Muscle of back (tissue), 13 donors: Measurements from ENCODE around the gene MAN1C1. TPM values are rescaled to one million over a fixed set of nuclear protein-coding genes. Genes with fewer than 3 reads are reported as not detected.

Experiments
- DNase-seq, 3 donors: peaks; one replicate each; pipeline versions ENCODE4 v3.0.0 to v3.0.0-alpha.2; 2013
- long read RNA-seq, 9 donors: transcript quantifications; one replicate each; lab custom pipeline, GENCODE V29; 2026
- polyA plus RNA-seq, 10 donors: library from polyadenylated mRNA; unstranded; fragments of 120-200 nt; gene quantifications; one replicate each; pipeline ENCODE4 v1.2.1, GENCODE V29; 2013; ENCODE audit not compliant: insufficient read length in 10 of 10

MAN1C1 gene
- 10 to 100 TPM in 9 of 10 donors, 1 to 10 TPM in 1; 9.1 to 15.4 (median 12.1) TPM for polyA plus RNA-seq
- long read RNA-seq, donor 1, full-length matches to known transcripts, result 2 of 2 reads
- long read RNA-seq, donor 1, partial matches to known transcripts, result 0 of 2 reads
- long read RNA-seq, donor 1, other reads (novel, unspliced or antisense), result 0 of 2 reads
- long read RNA-seq, donor 2, full-length matches to known transcripts, result 2 of 2 reads
- long read RNA-seq, donor 2, partial matches to known transcripts, result 0 of 2 reads
- long read RNA-seq, donor 2, other reads (novel, unspliced or antisense), result 0 of 2 reads
- long read RNA-seq, donor 3, result 0 reads
- long read RNA-seq, donor 4, full-length matches to known transcripts, result 1 of 1 reads
- long read RNA-seq, donor 4, partial matches to known transcripts, result 0 of 1 reads
- long read RNA-seq, donor 4, other reads (novel, unspliced or antisense), result 0 of 1 reads
- long read RNA-seq, donor 5, partial matches to known transcripts, result 0 of 1 reads
- long read RNA-seq, donor 5, other reads (novel, unspliced or antisense), result 0 of 1 reads
- long read RNA-seq, donor 6, result 0 reads
- long read RNA-seq, donor 7, result 0 reads
- long read RNA-seq, donor 8, result 0 reads
- long read RNA-seq, donor 9, result 0 reads

DNA sequence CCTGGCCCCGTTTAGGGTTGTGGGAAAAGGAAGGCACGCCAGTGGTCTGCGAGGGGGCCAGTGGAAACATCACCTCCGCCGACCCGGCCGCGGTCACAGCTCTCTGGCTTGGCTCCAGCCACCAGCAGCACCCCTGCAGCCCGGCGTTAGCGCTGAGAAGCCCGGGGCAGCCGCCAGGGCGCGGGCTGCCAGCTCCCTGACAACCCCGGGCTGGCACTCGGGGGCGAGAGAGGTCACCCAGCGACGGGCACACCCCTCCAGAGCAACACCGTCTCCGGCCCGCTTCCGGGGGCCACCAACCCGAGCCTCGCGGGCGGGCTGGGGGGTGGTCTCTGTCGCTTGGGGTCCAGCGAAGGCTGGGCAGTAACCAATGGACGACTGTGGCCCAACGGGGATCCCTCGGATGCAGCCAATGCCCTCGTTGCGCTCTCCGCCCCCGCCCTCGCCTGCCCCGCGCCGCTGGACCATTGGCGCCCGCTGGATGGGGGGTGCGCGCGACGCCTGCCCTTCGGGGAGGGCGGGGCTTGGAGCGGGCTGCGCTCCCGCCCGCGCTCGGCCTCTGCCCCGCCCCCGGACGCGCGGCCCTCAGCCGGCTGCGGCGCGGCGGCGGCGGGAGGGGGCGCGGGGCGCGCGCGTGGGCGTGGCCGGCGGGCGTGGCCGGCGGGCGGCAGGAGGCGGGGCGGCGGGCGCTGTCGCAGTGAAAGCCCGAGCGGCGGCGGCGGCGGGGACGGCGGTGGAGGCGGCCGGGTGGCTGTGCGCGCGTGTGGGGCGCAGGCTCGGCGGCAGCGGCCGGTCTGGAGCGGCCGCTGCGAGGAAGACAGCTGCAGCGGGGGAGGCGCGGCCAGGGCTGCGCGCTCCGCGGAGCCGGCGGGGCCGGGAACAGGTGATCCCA is at the start of gene MAN1C1:
Gene MAN1C1, plus strand, starts transcription at position 697 of the 892 bp plus-strand sequence. CDS start 1,007 bp downstream, outside the sequence.
- DNase-seq, result peak; percentile 79 to 91 (median 88)

DNA sequence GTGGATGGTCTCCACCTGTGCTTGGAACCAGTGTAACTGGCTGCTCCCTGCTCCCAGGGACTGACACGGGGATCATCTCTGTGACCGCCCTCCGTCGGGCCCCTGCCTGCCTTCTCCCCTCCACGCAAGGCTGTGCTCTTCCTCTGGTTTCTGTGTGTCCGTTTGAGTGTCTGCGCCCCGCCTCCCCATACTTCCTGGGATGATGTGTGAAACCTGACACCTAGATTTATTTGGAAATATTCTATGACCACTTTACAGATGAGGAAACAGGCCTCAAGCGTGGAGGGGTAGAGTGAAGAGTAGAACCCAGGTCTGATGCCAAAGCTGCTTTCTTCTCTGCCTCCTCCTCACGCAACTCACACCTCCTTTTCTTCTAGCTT is 48.9 kb upstream of the MAN1C1 start:
- DNase-seq, result no peak

DNA sequence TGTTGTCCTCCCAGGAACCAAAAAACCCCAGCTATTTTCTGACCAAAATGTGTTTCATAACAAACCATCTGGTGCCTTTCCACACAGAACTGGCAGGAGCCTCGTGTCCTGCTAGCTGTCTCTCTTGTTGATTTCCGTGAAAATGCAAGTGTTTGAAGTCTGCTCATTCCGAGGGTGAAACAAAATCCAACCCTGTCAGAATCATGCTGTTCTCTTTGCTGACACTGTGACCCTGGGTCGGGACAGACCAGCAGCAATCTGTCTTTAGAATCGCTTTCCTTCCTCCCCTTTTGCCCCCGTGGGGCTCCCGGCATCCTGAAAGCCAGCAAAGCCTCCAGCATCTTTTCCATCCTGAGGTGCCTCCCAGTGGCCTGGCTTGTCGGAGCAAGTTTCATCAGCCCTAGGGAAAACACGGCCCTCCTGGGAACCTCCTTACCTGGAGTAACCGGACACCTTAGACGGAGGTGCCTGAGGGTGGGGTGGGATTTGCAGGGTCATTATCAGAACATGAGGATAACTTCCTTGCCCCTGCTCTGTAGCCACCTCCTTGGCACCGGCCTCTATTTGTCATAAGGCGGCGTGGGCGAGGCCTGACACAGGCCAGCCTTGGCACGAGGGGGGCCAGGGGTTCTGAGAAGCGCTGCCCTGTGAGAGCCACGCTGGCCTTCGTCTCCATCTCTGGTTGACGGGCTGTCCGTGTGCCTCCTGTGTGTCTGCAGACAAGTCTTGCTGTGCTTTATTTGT is 48.3 kb upstream of the MAN1C1 start:
- no peak for DNase-seq

DNA sequence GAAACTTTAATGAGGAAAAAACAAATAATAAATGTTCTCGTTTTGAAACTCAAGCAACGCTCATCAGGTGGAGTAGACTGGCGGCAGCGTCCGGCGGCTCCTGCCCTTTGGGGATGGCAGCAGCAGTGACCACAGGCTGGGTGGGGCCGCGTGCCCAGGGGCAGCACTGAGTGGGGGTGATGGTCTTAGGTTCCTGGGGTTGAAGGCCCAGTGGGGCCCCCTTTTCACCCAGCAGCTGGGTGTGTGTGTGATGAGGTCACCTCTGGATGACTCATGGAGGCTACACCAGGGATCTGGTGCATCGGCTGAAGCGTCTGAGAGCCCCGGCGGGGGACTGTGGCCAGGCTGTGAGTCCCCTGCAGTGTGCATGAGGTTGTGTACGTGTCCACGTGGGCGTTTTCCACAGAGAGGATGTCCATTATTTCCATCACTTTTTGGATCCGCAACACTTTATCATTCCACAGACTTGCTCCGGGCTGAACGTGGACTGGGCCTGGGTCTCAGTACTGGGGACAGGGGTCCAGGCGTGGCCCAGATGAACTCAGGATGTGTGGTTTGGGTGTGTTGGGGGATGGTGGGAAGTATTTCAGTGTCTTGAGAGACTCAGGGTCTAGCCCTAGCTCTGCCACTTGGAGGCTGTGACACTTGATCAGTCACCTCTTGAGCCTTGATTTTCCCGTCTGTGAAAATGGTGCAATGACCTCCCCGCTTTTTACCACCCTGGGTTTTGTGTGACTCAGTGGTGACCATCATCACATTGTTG is 47.6 kb upstream of the MAN1C1 start:
- DNase-seq, result peak in 1 of 3 donors; percentile 52

DNA sequence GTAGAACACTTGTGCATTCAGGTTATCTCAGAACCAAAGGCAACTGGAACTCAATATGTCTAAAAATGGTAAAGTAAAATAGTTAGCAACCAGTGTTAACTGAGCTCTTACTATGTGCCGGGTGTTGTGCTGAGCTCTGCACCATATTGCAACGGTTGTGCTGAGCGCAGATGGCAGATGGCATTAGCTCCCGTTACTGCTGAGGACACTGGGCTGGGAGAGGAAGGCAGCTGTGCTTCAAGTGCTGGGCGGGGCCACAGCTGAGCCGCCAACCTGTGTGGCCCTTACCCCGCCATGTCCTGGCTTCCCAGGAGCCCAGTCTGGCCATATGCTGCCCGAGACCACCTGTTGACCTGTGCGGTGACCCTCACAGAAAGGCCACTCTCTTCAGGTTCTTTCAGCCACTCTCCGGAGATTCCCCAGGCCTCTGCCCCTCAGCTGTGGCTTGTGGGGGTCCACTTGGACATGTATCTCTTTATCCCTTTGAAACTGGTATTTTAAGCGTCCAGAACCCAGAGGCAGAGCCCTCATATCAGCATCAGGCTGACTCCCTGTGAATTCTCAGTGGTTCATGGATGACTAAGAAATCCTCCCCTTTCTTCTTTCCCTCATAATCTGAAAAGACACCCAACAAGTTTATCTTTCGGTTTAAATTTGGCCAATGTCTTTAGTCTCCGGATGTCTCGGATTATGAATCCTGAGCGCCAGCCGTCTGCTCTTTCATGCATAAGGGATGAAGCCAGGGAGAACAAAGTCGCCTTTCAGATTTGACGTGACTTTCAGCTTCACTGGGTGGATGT is 46.8 kb upstream of the MAN1C1 start:
- no peak for DNase-seq

DNA sequence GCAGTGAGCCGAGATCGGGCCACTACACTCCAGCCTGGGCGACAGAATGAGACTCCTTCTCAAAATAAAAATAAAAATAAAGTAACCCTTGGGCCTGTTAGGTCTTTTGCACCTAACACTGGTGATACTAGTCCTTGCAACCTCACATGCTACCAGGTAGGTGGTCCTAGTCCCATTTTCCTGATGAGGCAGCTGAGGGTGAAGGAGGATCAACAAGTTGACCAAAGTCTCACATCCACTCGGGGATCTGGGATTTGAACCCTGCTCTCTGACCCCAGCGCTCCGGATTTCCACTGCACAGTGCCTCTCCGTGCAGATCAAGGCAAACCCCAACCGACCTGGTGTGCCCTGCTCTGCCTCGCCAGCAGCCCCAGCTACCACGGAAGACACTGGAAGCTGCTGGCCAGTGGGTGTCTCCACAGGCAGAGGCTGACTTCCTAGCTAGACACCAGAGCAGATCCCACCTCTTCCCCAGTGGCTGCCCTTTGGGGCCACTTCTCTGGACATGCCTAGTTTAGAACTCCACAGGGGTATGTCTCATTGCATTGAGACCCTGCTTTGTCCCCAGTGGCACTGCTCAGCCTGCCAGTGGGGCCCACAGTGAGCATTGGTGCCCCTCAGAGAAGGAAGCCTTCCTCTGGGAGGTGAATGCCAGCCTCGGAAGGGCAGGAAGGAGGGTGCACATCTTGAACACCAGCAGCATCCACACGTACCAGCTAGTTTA is 45.6 kb upstream of the MAN1C1 start:
- DNase-seq, result no peak

DNA sequence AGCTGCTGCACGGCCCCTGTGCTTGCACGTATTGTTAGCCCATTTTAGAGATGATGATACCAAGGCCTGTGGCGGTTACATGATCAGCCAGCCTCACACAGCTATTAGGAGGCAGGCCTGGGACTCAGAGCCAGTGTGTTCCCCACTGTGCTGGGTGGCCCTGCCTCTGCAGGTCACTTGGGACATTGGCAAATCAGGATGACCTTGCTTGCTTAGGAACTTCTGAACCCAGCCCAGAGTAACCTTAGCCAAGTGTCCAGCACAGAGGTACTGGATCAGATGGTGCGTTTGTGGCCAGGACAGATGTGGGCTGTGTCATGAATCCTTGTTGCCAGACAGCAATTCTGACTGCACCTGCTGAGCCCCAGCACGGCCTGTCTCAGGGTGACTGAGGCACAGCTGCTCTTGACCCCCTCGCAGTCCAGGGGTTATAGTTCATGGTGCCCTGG is 45.0 kb upstream of the MAN1C1 start:
- DNase-seq, result no peak

DNA sequence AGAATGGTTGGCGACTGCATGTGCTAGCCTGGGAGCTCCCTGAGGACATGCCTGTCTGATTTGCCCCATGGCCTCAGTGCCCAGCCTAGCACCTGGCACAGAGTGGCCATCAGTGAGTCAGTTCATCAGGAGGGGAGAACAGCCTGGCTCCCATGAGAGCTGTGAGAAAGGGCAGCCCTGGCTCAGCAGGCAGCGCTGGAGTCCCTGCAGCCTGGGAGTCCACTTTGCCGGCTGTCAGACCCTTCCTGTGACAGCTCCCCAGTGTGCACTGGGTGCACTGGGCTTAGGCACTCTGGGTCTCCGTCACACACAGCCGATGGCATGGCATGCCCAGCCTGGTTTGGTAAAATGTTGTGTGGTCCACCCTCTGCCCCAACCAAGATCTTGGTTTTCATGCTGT is 44.5 kb upstream of the MAN1C1 start:
- no peak for DNase-seq

DNA sequence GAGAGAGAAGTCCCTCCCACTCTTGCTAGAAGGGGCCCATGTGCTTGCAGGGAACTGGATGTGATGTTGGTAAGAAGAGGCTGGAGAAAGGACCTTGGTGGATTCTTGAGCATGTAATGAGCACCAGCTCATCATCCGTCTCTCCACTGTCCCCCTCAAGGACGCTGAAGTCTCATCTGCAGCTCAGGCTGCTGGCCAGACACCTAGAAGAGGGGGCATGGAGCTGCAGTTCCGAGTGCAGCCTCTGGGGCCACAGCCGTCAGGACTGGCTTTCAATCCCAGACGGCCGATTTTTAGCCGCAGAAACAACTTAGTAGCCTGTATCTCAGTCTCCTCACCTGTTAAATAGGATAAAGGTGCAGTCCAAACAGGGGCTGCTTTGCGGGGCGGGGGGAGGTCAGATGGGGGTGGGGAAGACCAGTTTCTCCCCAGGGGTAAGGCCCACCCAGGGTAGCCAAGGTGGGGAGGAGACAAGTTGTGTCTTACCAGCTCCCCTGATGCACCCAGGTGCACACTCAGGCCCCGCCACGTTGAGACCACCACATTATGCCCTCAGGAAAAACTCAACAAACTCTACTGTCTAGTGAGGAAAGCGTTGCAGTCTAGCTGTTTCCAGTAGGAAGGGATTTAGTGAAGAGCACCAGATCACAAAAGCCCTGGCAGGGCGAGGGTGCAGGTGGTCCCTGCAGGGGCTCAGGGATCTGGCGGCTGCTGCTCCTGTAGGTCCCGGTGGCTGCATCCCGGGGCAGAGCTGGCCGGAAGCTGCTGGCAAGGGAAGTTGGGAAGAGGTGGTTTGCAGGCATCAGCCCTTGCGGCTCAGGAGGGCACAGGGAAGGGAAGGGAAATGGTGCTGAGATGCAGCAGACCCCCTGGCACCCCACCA is 43.6 kb upstream of the MAN1C1 start:
- peak in 1 of 3 donors; percentile 56 for DNase-seq

DNA sequence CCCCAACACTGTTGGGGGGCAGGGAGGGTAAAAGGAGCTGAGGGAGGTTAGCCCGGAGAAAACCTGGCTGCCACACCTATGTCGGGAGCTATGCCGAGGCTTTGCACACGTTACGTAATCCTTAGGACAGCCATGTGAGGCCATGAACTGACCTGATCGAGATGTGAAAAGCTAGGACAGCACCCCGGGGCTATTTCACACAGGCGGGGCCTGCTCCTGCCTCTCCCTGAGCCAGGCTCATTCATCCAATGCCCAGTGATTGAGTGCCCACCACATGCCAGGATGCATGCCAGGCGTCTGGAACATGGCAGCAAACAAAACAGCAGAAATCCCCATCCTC is 43.0 kb upstream of the MAN1C1 start:
- DNase-seq, result no peak

DNA sequence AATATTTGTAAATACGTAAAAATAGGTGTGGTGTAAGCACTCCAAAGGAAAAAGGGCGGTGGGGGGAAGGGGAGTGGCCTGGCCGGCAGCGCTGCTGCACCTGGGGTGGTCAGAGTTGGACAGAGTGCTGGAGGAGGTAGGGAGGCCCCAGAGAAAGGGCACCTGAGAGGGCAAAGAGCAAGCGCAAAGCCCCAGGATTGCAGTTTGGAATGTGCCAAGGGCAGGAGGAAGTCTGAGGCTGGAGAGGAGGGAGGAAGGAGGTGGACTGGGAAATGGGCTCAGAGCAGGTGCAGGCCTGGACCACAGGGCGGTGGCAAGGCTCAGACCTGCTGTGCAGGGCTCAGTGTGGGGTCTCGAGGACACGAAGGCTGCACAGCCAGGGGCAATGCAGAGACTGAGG is 42.6 kb upstream of the MAN1C1 start:
- DNase-seq, result no peak

DNA sequence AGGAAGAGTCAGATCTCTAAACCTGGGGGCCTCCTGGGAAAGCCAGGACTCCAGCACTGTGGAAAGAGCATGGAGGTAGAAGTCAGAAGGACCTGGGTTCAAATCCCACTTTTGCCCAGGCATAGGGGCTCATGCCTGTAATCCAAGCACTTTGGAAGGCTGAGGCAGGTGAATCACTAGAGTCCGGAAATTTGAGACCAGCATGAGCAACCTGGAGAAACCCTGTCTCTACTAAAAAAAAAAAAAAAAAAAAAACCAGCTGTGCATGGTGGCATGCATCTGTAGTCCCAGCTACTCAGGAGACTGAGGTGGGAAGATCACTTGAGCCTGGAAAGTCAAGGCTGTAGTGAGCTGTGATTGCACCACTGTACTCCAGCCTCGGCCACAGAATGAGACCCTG is 41.4 kb upstream of the MAN1C1 start:
- DNase-seq, result no peak

DNA sequence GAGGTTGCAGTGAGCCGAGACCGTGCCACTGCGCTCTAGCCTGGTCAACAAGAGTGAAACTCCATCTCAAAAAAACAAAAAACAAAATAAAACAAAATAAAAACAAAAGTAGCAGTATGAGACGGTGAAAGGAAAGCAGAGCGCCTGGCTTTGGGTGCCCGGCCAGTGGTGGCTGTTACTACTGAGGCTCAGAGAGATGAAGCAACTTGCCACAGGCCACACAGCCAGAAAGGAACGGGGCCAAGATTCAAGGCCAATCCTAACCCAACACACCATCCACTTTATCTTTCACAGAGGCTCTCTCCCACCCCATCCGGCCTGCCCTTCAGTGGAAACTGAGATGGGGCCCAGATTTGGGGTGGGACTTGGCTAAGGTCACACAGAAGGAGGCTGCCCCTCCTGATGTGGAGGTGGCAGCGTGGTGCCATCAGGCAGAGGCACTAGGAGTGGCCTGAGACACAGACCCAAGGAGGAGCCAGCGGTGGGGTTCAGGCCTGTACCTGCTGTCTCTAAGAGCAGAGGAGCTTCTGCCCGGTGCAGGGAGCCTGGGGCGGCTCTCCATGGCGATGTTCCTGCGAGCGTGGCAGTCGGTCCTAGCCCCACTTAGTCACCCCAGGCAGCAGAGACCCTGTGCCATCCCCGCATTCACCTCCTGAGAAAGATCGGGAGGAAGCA is 40.0 kb upstream of the MAN1C1 start:
- DNase-seq, result no peak

DNA sequence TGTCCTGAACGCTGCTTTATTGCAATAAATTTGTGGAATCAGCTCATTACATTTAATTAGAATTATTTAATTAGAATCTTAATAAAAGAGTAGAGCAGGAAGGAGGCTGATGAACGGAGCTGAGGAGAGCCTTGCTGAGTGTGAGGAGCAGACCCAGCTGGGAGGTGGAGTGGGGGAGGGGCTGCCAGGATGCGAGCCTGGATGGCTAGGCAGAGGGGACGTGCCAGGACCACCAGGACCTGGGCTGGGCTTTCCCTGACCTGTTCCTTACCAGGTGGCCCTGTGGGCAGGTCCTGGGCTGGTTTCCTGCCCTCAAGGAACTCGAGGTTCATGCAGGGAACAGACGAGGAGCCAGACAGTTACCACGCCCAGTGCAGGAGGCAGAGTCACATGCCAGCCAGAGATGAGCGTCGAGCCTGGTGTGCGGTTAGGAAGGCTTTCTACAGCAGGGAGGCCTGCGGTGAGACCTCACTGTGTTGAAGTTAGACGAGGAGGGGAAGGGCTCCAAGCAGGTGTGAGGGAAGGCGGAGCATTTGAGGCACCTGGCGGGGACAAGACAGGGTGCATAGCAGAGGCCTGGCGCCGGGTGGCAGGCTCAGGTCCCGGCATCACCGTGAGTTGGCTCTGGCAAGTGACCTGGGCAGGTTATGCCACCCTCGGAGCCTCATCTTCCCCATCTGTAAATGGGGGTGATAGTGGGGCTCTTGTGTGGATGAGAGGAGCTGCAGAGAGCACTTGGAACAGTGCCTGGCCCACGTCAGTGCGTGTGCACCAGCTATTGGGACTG is 39.3 kb upstream of the MAN1C1 start:
- DNase-seq, result no peak

DNA sequence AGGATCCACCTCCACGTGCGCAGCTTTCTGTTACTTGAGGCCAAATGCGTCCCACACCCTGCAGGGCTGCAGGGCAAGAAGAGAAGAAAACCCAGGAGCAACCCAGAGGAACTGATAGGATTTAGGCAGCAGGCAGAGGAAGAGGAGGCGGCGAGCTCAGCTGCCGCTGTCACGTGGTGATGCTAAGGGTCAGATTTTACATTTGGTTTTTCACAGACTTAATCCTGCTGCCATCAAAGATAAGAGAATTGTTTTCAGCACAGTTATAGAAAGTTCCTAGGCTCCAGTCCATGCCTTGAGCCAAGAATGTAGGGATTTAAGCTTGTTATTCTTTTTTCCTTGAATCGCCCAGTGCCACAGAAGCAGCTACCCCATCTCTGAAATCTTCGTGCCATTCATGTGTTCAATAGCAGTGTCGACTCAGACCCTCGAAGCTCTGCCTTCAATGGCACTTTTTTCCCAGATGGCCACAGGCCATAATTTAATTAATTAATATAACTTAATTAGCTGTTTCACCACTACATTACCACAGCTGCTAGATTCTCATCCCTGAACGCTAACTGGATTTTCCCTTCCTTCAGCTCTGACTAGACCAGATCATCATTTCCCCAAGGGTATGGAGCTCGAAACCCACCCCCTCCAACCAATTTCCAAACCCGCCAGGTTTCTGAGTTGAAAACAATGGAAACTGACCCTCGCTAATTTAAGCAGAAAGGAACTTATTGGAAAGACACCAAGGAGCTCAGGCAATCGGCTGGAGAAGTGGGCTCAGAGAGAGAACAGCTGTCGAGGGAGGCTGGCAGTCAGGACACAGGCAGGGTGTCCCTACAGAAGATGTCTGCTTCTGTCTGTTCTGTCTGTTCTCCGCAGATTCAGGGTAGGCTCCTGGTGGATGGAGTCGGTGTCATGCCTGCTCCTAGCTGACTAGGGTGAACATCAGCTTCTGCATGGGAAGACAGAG is 37.0 kb upstream of the MAN1C1 start:
- DNase-seq, result no peak

DNA sequence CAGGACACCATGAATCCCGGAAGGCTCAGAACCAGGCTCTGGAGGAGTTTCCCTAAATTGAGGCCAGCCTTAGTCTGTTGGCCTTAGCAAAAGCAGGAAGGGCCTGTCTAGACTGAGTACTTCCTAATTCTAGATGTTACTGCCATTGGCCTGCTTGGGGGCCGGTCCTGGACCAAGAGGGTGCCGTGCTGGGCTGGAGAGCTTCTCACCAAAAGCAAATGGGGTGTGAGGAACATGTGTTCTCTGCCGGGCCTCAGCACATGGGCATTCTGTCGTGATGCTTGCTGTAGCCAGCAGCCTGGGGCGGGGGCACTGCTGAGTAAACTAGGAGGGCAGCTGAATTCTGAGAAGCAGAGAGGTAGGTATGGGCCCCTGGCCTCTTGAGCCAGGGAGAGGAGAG is 35.7 kb upstream of the MAN1C1 start:
- DNase-seq, result no peak
